SW480 (cell line): ENCODE measurements around the gene NUDT4.

Source experiments
- DNase-seq: peaks from one replicate; pipeline ENCODE4 v3.0.0-alpha.2; 2016; ENCODE audit warnings: low spot score

Gene NUDT4

DNA sequence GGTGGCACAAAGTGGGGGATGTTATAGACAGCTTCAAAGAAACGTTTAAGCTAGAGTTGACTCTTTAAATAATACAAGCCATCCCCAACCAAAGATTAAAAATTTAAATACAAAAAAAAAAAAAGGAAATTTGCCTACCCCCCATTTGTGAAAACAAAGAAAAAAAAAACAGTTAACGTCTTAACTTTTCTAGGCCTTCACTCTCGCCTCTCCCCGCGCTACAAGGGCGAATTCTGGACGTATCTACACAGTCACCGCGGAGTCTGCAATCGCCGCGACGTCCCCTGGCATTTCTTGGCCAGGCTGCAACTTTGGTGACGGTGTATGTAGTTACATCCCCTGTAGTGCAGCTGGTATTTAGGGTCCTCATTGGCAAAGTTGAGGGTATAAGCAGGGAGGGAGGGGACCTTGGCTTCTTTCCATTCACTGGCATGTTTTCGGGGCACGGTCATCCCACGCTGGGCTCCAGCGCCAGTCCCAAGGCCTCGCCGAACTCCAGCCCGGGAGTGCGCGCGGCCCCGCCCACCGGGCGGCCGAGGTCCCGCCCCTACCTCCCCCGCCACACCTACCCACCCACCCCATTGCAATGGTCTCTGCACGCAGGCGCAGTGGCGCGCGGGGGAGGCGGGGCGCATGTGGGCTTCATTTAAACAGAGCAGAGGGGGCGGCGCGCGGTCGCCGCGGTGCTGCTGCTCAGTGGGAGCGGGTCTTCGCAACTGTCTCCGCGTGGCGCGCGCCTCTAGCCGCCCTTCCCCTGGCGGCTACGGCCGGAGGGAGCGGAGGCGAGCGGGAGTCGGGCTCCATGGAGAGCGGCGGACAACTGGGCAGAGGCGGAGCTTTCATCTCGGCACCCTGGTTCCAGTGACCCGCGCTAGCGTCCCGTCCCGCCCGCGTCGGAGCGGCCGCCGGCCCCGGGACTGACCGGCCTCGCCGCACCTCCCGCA lies at the start of gene NUDT4:
Gene NUDT4 (plus strand): TSS at position 674 of the 944 bp plus-strand sequence. CDS start 398 bp downstream, outside the sequence.
- peak; percentile 90 for DNase-seq

DNA sequence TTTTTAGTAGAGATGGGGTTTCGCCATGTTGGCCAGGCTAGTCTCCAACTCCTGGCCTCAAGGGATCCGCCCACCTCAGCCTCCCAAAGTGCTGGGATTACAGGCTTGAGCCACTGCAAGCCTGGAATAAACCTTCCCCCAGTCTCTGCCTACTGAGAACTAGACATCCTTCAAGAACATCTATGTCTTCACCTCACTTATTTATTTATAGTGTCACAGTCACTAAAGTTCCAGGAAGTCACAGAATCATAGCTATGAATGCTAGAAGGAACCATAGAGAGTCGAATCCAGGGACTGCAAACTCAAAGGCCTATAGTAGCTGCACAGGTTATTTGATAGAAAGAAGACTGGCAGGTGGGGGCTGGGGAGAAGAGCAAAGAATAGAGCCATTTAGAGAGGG lies 44.7 kb upstream of the NUDT4 start:
- DNase-seq = no peak

DNA sequence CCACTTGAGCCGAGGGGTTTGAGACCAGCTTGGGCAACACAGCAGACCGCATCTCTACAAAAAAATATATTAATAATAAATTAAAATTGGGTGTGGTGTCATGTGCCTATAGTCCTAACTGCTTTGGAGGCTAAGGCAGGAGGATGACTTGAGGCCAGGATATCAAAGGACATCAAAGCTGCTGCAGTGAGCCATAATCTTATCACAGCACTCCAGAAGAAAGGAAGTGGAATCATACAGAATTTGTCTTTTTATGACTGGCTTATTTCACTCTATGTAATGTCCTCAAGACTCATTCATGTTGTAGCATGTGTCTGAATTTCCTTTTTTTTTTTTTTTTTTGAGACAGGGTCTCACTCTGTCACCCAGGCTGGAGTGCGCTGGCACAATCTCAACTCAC lies 43.9 kb upstream of the NUDT4 start:
- no peak for DNase-seq

DNA sequence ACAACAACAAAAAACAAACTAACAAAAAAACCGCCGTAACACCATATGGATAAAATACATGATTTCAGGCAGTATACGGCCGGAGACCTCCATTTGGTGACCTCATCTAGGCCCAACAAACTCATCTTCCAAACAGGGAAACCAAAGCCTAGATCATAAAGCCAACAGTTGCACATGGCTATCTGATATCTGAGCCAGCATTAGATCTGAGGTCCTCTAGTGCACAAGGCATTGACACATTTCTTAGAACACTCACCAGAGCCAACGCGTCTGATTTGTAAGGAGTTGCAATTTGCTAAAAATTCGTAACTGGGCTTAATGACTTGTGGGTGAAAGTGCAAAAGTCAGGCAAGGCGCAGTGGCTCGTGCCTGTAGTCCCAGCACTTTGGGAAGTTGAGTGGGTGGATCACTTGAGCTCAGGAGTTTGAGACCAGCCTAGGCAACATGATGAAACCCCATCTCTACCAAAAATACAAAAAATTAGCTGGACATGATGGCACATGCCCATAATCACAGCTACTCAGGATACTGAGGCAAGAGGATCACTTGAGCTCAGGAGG lies 42.0 kb upstream of the NUDT4 start:
- no peak for DNase-seq

DNA sequence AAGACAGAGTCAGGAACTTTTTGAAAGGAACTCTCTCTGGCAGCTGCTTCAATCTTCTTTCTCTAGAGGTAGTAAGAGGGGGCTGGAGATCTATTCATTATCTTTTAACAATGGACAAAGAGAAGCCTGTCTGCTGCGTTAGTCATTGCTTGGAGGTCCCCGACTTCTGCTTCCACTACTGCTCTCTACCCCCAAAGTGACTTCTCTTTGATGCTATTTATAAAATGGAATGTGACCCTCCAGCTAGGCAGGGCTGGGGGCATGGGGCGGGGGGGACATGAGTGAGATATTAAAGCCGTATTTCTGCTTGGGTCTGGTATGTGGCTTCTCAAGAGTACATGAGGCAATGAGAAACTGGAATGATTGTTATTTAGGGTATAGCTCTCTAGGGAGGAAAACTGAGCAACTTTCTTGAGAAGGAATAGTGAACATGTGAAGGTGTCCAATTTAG lies 41.4 kb upstream of the NUDT4 start:
- DNase-seq = peak; percentile 97

DNA sequence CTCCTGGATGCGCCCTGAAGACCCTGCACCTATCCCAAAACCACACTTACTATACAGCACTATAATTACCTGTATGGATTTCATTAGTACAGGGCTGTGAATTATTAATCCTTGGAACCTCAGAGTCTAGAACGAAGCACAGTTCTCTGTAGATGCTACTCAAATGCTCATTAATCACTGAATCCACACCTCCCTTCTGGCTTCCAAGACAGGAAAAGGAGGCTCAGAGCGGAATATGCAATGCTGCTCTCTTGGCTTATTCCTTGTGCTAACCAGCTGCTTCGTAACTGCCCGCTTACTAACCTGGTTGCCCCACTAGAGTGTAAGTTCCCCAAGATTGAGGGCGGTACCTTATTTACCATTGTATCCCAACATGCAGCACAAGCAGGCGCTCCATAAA lies 39.1 kb upstream of the NUDT4 start:
- DNase-seq = no peak

DNA sequence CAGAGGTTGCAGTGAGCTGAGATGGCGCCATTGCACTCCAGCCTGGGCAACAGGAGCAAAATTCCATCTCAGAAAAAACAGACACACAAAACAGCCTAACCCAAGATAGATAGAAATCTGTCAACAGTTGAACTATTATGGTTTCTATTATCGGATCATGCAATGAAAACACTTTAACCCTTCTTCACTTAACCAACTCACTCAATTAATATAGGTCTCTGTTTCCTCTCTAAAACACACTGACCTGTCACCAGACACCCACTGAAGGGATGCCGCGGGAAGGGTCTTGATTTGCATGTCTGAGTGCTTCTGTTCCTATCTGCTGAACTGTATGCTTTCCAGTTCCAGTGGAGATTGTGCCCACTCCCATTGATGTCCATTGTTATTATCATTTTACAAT lies 38.0 kb upstream of the NUDT4 start:
- DNase-seq = no peak

DNA sequence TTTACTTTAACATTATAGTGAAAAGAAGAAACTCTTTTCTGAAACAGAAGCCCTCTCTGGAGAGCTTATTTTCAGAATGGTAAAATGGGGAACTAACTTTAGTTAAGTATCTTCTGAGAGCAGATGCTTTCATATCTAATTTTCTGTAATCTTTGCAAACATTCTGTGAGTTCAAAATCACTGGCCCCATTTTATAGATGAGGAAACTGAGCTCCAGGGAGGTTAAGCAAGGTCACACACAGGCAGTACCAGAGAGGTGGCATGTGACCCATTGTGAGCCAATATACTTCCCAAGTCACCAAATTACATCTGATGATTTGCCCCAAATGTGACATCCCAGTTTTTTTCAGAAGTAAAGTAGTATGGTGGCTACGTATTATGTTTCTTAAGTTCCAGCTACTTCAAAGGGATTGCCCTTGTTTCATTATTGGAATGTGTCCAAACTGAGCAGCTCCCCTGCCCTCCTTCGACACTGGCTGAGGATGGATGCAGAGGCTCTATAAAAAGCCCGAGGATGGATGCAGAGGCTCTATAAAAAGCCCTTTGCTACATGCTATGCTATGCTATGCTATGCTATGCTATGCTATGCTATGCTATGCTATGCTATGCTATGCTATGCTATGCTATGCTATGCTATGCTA lies 36.2 kb upstream of the NUDT4 start:
- DNase-seq = no peak

DNA sequence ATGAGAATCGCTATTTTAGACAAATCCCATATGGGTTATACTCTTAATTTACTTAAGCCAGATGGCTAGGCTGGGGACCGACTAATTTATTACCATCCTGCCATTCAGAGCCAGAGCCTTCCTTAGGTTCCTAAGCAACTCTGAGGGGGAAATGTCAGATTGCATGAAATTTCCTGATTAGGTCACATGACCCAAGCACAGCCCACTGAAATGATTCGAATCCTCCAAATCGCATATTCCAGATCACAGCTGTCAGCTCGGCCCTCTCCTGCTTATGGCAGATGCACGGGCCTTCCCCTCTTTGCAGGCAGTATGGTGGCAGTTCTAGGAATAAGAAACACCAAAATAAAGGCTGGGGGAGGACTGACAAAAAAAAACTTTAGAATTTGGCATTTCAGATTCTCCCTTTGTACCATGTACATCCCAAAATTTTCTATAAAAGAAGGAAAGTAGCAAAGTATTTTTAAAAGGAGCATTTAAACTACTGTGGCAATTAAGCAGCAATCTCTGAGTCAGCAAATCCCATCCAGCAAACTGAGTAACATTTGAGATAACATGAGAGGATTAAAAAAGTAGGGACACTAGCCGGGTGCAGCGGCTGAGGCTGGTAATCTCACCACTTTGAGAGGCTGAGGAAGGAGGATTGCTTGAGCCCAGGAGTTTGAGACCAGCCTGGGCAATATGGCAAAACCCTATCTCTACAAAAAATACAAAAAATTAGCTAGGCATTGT lies 30.5 kb upstream of the NUDT4 start:
- no peak for DNase-seq

DNA sequence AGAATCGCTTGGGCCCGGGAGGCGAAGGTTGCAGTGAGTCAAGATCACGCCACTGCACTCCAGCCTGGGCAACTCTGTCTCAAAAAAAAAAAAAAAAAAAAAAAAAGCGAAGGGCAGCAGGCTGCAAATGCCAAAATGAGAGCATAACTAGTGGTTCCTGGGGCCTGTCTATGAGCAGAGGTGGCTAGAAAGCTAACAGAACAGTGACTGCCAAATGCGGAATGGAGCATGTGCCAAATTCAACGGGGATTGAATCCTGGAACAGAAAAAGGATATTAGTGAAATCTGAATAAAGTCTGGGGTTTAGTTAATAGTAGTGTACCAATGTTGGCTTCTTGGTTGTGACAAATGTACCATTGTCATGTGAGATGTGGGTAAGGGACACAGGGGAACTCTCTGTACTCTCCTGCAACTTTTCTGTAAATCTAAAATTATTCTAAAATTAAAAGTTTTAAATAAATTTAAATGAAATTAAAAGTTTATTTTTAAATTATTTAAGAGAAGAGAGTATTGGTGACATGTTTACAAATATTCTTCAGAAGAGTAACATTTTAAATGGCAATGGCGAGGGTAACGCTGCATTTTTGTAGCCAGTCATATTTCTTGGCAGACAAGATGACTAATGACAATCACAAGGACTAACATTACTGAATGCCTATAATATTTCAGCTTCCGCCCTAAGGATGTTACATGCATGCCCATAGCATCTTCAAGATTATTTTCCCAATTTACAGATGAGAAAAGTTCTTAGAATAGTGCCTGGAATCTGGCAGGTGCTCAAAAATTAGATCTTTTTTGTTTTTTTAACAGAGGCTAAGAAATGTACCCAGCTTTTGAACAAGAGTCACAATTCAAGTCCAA lies 28.9 kb upstream of the NUDT4 start:
- no peak for DNase-seq

DNA sequence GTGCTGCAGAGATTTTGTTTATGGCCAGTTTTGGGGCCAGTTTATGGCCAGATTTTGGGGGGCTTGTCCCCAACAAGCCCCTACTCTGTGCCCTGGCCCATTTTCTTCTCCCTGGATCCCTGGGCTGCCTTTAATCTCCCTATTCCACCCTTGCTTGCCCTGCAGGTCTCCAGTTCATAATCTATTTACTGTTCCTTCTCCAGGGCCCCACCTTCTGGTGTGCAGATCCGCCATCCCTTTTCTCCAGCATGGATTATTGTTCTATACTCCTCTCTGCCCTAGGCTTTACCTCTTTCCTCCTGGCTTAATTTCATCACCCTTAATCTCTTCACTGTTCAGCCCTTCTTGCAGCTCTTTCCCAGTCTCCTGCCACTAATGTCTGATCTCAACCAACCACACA lies 26.0 kb upstream of the NUDT4 start:
- DNase-seq = no peak

DNA sequence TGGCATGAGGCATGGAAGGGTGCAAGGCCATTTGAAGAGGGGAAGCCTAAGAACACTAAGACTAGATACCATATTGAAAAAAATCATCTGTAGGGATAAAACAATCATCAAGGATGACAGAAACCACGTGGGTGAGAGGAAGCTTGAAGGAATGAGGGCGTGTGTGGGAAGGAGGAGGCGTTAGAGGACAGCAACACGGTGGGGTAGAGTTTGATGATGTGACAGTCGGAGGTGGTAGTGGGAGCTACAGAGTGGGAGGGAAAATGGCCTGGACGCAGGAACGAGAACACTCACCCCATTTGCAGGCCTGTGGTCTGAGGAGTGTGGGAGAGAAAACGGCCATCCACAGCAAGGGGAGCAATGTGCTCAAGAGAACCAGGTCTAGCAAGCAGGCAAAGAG lies 25.4 kb upstream of the NUDT4 start:
- no peak for DNase-seq

DNA sequence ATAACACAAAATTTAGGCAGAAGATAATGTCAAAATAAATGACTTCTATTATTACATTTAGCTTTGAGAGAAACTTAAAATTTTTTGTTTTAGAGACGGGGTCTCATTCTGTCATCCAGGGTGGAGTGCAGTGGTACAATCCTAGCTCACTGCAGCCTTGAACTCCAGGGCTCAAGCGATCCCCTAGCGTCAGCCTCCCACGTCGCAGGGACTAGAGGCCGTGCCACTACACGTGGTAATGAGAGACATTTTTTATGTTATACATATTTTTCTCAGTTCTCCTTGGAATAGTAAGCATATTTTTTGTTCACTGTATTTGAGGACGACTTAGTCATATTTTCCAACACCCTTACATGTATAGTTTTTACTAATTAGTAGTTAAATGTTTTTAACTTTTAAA lies 21.5 kb upstream of the NUDT4 start:
- DNase-seq = no peak

DNA sequence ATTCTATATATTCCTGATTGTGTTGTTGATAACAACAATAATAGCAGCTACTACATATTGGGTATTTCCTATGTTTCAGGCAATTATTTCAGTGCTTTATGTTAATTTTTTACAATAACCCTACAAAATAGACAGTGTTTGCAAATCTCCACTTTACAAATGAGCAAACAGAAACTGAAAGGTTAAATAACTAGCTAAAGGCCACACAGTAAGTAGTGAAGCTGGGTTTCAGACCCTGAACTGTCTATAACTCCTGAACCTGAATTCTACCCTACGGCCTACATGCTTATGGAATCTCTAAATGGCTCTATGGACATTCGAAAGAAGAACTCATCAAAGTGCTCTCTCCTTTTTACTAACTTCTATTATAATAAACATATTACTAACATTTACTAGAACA lies 19.7 kb upstream of the NUDT4 start:
- no peak for DNase-seq

DNA sequence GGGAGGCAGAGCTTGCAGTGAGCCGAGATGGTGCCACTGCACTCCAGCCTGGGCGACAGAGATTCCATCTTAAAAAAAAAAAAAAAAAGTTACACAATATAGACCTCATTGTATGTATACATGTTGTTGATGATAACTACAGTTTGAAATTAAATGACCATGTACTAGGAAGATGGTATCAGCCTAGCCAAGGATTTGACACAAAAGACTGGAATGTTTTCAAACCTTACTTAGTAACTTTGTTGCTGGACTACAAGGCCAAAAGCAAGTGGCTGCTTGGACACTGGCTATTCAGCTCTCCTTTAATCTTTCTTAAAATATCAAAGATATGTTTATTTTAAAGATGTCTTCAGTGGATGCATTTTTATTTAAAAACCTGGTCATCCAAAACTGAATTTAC lies 18.9 kb upstream of the NUDT4 start:
- DNase-seq = no peak

DNA sequence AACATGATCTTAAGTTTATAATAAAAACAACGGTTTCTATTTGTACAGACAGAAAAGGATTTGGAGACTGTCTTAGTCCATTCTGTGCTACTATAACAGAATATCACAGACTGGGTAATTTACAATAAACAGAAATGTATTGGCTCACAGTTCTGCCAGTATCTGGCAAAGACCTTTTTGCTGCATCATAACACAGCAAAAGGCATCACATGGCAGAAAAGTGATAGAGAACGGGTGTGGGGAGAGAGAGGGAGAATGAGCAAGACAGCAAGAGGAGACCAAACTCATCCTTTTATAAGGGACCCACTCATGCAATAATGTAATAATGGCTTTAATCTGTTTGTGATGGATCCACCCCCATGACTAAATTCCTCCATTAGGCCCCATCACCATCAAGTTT lies 17.0 kb upstream of the NUDT4 start:
- no peak for DNase-seq

DNA sequence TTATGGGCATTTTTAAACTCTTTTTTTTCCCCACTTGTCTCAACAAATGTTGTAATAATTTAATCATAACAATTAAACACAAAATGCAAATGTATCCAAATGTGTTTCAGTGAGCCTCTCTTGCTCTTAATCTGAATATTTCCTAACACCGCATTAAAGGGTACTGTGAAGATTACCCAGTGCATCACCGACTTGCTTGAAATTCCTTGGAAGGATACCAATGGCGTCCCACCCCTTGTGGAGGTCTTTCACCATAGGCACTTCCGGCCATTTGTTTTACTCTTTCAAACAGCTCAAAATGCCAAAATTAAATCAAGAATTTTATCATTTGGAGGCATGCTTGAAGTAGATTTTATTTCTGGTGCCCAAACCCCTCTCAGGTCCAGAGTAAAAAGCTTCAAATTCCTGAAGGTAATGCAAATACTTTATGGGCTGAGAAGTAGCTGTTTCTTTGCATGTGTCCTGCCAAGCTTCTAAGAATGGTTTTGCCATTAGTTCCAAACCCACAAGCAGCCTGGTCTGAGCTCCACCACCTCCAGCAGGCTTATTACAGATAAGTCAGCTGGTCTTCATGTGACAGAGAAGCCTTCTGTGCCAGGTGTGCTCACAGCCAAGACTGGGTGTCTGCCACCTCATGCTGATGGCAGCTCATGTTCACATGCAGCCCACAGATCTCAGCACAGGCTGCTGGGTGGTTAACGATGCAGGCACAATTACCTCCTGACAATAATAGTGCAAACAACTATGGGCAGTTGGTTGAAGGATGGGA lies 16.4 kb upstream of the NUDT4 start:
- peak; percentile 49 for DNase-seq

DNA sequence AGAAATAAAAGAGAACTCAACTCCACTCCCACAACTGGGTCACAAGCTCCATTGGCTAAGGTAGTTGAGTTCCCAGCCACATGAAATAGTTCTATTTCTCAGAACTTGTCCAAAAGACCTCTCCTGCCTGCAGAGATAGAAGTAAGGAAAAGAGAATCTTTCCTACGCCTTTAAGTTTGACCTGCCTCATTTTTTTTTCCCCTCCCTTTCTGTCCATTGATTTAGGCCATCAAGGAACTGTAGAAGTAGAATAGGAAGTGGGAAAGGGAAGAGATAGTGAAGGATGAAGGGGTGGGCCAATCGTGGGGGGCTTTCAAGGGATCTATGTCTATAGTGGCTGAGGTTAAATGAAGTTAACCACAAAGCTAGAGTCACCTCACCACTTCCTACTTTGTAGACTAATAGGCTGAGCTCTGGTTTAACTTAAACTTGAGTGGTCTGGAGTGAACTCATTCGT lies 13.9 kb upstream of the NUDT4 start:
- no peak for DNase-seq

DNA sequence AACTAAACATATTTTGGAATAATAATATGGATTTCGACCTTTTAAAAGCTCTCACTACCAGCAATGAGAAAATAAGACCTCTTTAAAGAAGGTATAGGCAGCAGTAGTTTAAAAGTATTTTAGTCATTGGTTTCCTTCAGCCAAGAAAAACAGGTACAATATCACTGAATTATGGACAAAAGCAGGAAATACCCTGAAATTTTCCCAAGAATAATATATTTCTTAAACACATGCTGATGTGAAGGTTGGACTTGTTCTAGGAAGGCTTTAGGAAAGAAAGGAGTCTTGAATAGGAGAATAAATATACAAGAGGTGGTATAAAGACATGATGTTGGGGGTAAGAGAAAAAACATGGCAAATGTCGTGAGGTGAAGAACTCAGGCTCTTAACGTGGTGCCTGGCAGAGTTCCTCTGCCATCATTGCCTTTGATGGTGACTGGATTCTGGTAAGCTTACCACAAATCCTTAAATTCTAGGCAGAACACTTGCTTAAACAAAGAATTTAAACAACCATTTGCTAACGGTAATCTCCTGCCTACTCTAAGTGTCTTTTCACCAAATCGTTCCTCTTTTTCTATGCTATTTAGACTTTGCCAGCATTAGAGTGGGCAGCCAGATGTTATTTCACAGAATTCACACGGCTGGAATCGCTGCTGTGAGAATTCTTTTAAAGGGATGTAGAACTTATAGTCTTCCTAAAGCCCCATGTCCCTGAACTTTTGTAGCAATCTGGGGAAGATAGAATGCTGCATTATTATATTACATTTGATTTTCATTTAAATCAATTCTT lies 11.9 kb upstream of the NUDT4 start:
- DNase-seq = no peak

DNA sequence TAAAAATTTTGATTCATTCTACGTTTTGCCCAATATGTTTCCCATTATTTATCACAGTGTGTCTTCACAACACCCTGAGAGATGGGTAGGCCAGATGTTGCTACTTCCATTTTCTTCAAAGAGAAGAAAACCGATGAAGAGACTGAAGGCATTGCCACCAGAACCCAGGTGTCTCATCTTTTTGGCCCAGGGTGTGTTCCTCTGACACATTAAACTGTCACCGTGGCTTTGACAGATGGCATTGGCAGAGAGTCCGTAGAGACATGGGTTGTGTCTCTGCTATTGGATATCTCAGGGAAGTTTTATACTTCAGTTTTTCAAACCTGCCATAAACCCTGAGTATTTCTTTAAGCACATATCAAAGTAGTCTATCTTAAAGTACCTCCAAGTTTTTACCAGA lies 11.3 kb upstream of the NUDT4 start:
- no peak for DNase-seq
